Left ventricle myocardium inferior (tissue), 1 donor: ENCODE data around the gene CTBS. TPM values are rescaled to one million over a fixed set of nuclear protein-coding genes. Genes with fewer than 3 reads are reported as not detected.

ENCODE experiments used
- DNase-seq: peaks from one replicate; pipeline ENCODE4 v3.0.0-alpha.2; 2020
- H3K27ac ChIP-seq: fragments of 200-600 bp; replicated peaks from 2 replicates; pipeline ENCODE4 v1.8.0; 2021
- H3K27me3 ChIP-seq: fragments of 200-600 bp; 2 replicates; pipeline ENCODE4 v1.8.0; 2021; ENCODE audit warnings: low read depth
- H3K36me3 ChIP-seq: fragments of 200-600 bp; 2 replicates; pipeline ENCODE4 v1.8.0; 2021
- H3K4me1 ChIP-seq: fragments of 200-600 bp; 2 replicates; pipeline ENCODE4 v1.8.0; 2021
- H3K4me3 ChIP-seq: fragments of 200-600 bp; 2 replicates; pipeline ENCODE4 v1.8.0; 2021; ENCODE audit warnings: mild to moderate bottlenecking, moderate library complexity
- H3K9me3 ChIP-seq: fragments of 200-600 bp; replicated peaks from 2 replicates; pipeline ENCODE4 v1.8.0; 2021
- intact Hi-C: fragments of 100-400 bp; cut with micrococcal nuclease; formaldehyde crosslinking; loops from one replicate; pipeline ENCODE4 v1.11.0; 2022
- long read RNA-seq: library from polyadenylated mRNA; unstranded; transcript quantifications from one replicate; pipeline ENCODE4 v2.0.0, GENCODE V29; 2021
- total RNA-seq: library from RNA; stranded (reverse); fragmentation: NEBNext Ultra II Directional; extraction: Animal tissue kit (Norgen Biotek cat#: 25700); gene quantifications from one replicate; pipeline ENCODE4 v1.2.1, GENCODE V29; 2021
- TF ChIP-seq, protein P1 (sequence below): fragments of 200-600 bp; IDR thresholded peaks from 2 replicates; pipeline ENCODE4 v1.8.0; 2021; ENCODE audit warnings: antibody characterized with exemption, mild to moderate bottlenecking, borderline replicate concordance
- donor health status: DM: no; HTN: yes; CAD: no; lungs with severe emphysema.

CTBS gene, protein sequence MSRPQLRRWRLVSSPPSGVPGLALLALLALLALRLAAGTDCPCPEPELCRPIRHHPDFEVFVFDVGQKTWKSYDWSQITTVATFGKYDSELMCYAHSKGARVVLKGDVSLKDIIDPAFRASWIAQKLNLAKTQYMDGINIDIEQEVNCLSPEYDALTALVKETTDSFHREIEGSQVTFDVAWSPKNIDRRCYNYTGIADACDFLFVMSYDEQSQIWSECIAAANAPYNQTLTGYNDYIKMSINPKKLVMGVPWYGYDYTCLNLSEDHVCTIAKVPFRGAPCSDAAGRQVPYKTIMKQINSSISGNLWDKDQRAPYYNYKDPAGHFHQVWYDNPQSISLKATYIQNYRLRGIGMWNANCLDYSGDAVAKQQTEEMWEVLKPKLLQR
- total RNA-seq, result 6.2 TPM
- long read RNA-seq, full-length matches to known transcripts, result 15 of 29 reads
- long read RNA-seq, partial matches to known transcripts, result 6 of 29 reads
- long read RNA-seq, other reads (novel, unspliced or antisense), result 8 of 29 reads

- Histone ChIP-seq H3K4me3 (peak within 1 kb of the TSS; percentile 75), H3K4me1 (peaks cover 28% of the 10 kb centered on the region), H3K27ac (peak within 1 kb of the TSS; percentile 94), H3K9me3 (no peaks in the 10 kb centered on the region), H3K27me3 (no peaks in the 10 kb centered on the region), H3K36me3 (peaks cover 3% of the 10 kb centered on the region)
- TF ChIP-seq, protein P1, sequence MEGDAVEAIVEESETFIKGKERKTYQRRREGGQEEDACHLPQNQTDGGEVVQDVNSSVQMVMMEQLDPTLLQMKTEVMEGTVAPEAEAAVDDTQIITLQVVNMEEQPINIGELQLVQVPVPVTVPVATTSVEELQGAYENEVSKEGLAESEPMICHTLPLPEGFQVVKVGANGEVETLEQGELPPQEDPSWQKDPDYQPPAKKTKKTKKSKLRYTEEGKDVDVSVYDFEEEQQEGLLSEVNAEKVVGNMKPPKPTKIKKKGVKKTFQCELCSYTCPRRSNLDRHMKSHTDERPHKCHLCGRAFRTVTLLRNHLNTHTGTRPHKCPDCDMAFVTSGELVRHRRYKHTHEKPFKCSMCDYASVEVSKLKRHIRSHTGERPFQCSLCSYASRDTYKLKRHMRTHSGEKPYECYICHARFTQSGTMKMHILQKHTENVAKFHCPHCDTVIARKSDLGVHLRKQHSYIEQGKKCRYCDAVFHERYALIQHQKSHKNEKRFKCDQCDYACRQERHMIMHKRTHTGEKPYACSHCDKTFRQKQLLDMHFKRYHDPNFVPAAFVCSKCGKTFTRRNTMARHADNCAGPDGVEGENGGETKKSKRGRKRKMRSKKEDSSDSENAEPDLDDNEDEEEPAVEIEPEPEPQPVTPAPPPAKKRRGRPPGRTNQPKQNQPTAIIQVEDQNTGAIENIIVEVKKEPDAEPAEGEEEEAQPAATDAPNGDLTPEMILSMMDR, result no peak
- intact Hi-C loops, result no loop called here
- peak; percentile 88 for DNase-seq
Observed at GRCh38 chr1:84573967-84574842, at the start of gene CTBS. Gene CTBS, minus strand, starts transcription at chr1:84574440. Its CDS starts 25 bp downstream, at chr1:84574415.

DNA sequence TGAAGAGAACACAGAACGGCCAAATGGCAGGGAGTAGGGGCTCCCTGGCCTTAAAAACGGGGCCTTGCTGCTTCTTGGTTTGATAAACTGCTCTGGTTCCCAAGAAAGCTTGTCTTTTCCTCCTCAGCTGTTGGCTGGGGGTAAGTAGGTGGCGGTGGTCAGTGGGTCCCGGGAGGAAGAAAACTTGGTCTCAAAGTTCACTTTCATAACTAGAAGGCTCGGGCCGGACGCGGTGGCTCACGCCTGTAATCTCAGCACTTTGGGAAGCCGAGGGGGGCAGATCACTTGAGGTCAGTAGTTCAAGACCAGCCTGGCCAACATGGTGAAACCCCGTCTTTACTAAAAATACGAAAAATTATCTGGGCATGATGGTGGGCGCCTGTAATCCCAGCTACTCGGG is 47.3 kb upstream of the CTBS start:
- Histone ChIP-seq H3K4me3 (no peak overlapping the region), H3K36me3 (no peaks in the 10 kb centered on the region), H3K27me3 (peaks cover 5% of the 10 kb centered on the region), H3K4me1 (peaks cover 22% of the 10 kb centered on the region), H3K9me3 (no peaks in the 10 kb centered on the region), H3K27ac (no peak overlapping the region)
- TF ChIP-seq, protein P1, result no peak
- no peak for DNase-seq
- intact Hi-C loops, result loop anchor here (10.0 kb wide), 1 partner anchor 187 kb away; no protein-coding TSS in a partner anchor

DNA sequence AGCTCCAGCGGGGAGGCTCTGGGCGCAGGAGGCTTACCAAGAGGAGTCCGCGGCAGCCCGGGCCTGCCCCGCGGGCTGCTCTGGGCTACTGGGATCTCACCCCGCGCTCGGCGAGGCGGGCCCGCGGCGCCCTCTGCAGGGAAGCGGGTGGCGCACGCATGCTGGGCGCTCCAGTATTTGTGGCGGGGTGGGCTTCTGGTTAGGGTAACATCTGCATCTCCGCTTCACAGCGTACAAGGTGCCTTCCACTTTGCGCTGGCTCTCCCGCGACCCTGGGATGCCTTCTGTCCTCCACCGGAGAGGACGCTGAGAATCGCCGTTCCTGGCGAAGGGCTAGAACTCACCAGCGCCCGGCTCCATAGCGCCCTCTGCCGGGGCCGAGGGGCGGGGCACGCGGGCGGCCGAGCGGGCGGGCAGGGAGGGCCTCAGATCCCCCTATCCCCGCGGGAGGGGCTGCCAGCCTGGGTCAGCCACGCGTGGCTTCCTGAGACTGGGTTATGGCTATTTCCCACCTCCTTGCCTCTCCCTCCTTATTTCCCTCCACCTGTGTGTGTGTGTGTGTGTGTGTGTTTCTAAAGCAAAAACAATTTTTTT is 46.6 kb upstream of the CTBS start:
- TF ChIP-seq, protein P1, result peak; percentile 98
- intact Hi-C loops, result loop anchor here (10.0 kb wide), 1 partner anchor 186 kb away; no protein-coding TSS in a partner anchor
- H3K36me3 ChIP-seq, result no peaks in the 10 kb centered on the region

GRCh38 chr1:84619383-84620102 is 45.3 kb upstream of the CTBS start:
- no peak overlapping the region for H3K4me3 ChIP-seq
- intact Hi-C loops, result loop anchor here (10.0 kb wide), 1 partner anchor 185 kb away; no protein-coding TSS in a partner anchor

More for the DNA sequence above, 46.6 kb upstream of the CTBS start:
- H3K4me1 ChIP-seq, result peaks cover 22% of the 10 kb centered on the region
- H3K4me3 ChIP-seq, result peak overlapping the region; percentile 76
- H3K27ac ChIP-seq, result peak overlapping the region; percentile 65
- H3K27me3 ChIP-seq, result peaks cover 5% of the 10 kb centered on the region
- no peaks in the 10 kb centered on the region for H3K9me3 ChIP-seq
- peak; percentile 76 for DNase-seq

More at GRCh38 chr1:84619383-84620102, 45.3 kb upstream of the CTBS start:
- no peaks in the 10 kb centered on the region for H3K9me3 ChIP-seq
- H3K4me1 ChIP-seq, result peaks cover 22% of the 10 kb centered on the region
- DNase-seq, result no peak
- no peaks in the 10 kb centered on the region for H3K27me3 ChIP-seq
- no peaks in the 10 kb centered on the region for H3K36me3 ChIP-seq
- TF ChIP-seq, protein P1, result no peak
- H3K27ac ChIP-seq, result no peak overlapping the region
